DOHH2 (cell line): ENCODE measurements around the gene MTPN.

ENCODE experiments used
- H3F3A ChIP-seq: fragments of 200-600 bp; sonication (generic), shearing (Covaris generic); 2 replicates; pipeline ENCODE4 v1.6.0; 2016; ENCODE audit warnings: antibody characterized with exemption, mild to moderate bottlenecking; ENCODE audit not compliant: control insufficient read depth, insufficient read depth
- H3K27ac ChIP-seq: fragments of 200-600 bp; sonication (generic); 2 replicates; pipeline ENCODE4 v1.5.1; 2014; ENCODE audit warnings: low read depth, mild to moderate bottlenecking, low read length, moderate library complexity
- H3K27me3 ChIP-seq: fragments of 200-600 bp; sonication (generic); 2 replicates; pipeline ENCODE4 v1.6.1; 2014; ENCODE audit warnings: mild to moderate bottlenecking, low read length, mixed read lengths; ENCODE audit not compliant: control insufficient read depth
- H3K36me3 ChIP-seq: fragments of 200-600 bp; sonication (generic); 2 replicates; pipeline ENCODE4 v1.6.1; 2014; ENCODE audit warnings: mild to moderate bottlenecking, low read length, moderate library complexity, mixed read lengths; ENCODE audit not compliant: control insufficient read depth
- H3K4me1 ChIP-seq: fragments of 200-600 bp; sonication (generic); 2 replicates; pipeline ENCODE4 v1.6.1; 2014; ENCODE audit warnings: mild to moderate bottlenecking, low read length, mixed read lengths; ENCODE audit not compliant: control insufficient read depth
- H3K4me2 ChIP-seq: fragments of 200-600 bp; sonication (generic); 2 replicates; pipeline ENCODE4 v1.6.0; 2014; ENCODE audit warnings: mild to moderate bottlenecking, low read length, moderate library complexity
- H3K4me3 ChIP-seq: fragments of 200-600 bp; sonication (generic); 2 replicates; pipeline ENCODE4 v1.5.1; 2014; ENCODE audit warnings: mild to moderate bottlenecking, low read length, mixed read lengths
- H3K79me2 ChIP-seq: fragments of 200-600 bp; sonication (generic); 2 replicates; pipeline ENCODE4 v1.6.1; 2014; ENCODE audit warnings: mild to moderate bottlenecking, low read length, mixed read lengths; ENCODE audit not compliant: control insufficient read depth
- H3K9me2 ChIP-seq: fragments of 200-600 bp; sonication (generic); replicated peaks from 2 replicates; pipeline ENCODE4 v1.6.1; 2014; ENCODE audit warnings: mild to moderate bottlenecking, low read length, mixed read lengths; ENCODE audit not compliant: control insufficient read depth
- H3K9me3 ChIP-seq: fragments of 200-600 bp; sonication (generic); 2 replicates; pipeline ENCODE4 v1.6.1; 2014; ENCODE audit warnings: antibody characterized with exemption, low read length, mixed read lengths; ENCODE audit not compliant: control insufficient read depth, insufficient read depth
- H4K20me1 ChIP-seq: fragments of 200-600 bp; sonication (generic); 2 replicates; pipeline ENCODE4 v1.6.0; 2014; ENCODE audit warnings: low read depth, mild to moderate bottlenecking, antibody characterized with exemption, low read length, moderate library complexity; ENCODE audit not compliant: control insufficient read depth, insufficient read depth
- EZH2phosphoT487 ChIP-seq: fragments of 200-600 bp; sonication (generic); IDR thresholded peaks from 2 replicates; pipeline ENCODE4 v1.6.1; 2017; ENCODE audit warnings: borderline replicate concordance, mild to moderate bottlenecking, antibody characterized with exemption, low read length, moderate library complexity, mixed read lengths
- TF ChIP-seq, protein P1 (sequence below): fragments of 200-600 bp; sonication (generic); IDR thresholded peaks from one replicate; pipeline ENCODE4 v1.5.1; 2014; ENCODE audit warnings: antibody characterized with exemption, mild to moderate bottlenecking, low read depth, low read length; ENCODE audit not compliant: poor library complexity, severe bottlenecking

MTPN gene

DNA sequence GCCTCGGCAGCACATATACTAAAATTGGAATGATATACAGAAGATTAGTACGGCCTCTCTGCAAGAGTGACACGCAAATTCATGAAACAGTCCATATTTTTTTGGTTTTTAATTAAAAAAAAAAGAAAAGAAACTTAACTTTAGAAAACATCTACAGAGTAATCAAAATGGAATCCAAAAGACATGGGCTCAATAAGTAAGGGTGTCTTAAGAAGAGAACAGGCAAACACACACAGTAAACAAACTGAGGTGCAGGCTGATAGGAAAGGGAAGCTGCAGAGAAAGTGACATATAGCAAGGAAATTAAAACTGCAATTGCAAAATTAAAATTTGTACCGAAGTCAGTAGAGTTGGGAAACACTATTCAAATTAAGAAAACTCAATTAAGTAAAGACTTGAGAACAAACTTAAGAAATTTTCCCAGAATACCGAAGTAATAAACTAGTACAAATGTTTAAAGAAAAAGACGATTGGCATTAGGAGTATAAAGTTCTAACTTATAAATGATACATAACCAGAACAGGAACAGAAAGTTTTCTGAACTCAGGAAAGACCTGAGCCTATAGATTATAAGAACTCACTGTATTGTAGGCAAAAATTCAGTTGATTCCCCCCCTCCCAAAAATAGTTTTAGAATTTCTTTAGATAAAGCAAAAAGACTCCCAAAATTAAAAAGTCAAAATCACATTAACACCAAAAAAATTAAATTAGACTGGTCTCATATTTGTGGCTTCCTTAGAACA, 16.3 kb downstream of the MTPN start:
- Histone ChIP-seq H3K79me2 (peaks cover 100% of the 10 kb centered on the region), H3K27me3 (no peaks in the 10 kb centered on the region), H3F3A (no peaks in the 10 kb centered on the region), H3K9me3 (no peaks in the 10 kb centered on the region), H3K4me2 (no peak overlapping the region), H3K4me3 (no peak overlapping the region), H3K36me3 (peaks cover 86% of the 10 kb centered on the region), H4K20me1 (peaks cover 35% of the 10 kb centered on the region), H3K9me2 (no peaks in the 10 kb centered on the region), H3K27ac (no peak overlapping the region), H3K4me1 (peaks cover 39% of the 10 kb centered on the region)
- TF ChIP-seq, protein P1, sequence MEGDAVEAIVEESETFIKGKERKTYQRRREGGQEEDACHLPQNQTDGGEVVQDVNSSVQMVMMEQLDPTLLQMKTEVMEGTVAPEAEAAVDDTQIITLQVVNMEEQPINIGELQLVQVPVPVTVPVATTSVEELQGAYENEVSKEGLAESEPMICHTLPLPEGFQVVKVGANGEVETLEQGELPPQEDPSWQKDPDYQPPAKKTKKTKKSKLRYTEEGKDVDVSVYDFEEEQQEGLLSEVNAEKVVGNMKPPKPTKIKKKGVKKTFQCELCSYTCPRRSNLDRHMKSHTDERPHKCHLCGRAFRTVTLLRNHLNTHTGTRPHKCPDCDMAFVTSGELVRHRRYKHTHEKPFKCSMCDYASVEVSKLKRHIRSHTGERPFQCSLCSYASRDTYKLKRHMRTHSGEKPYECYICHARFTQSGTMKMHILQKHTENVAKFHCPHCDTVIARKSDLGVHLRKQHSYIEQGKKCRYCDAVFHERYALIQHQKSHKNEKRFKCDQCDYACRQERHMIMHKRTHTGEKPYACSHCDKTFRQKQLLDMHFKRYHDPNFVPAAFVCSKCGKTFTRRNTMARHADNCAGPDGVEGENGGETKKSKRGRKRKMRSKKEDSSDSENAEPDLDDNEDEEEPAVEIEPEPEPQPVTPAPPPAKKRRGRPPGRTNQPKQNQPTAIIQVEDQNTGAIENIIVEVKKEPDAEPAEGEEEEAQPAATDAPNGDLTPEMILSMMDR: no peak
- TF ChIP-seq EZH2phosphoT487: no peak

GRCh38 chr7:135959646-135960363, 17.4 kb downstream of the MTPN start:
- peaks cover 30% of the 10 kb centered on the region for H3K4me1 ChIP-seq
- H3K9me3 ChIP-seq: no peaks in the 10 kb centered on the region
- H3K4me2 ChIP-seq: no peak overlapping the region
- no peaks in the 10 kb centered on the region for H3K9me2 ChIP-seq
- no peak overlapping the region for H3K4me3 ChIP-seq
- H3F3A ChIP-seq: no peaks in the 10 kb centered on the region
- no peaks in the 10 kb centered on the region for H3K27me3 ChIP-seq
- H3K36me3 ChIP-seq: peaks cover 89% of the 10 kb centered on the region
- TF ChIP-seq, protein P1: no peak
- no peak for TF ChIP-seq EZH2phosphoT487
- no peak overlapping the region for H3K27ac ChIP-seq
- H3K79me2 ChIP-seq: peaks cover 100% of the 10 kb centered on the region
- H4K20me1 ChIP-seq: peaks cover 38% of the 10 kb centered on the region

GRCh38 chr7:135958173-135958572, 19.0 kb downstream of the MTPN start:
- TF ChIP-seq, protein P1: no peak
- TF ChIP-seq EZH2phosphoT487: no peak
- Histone ChIP-seq H3K4me2 (no peak overlapping the region), H3K4me3 (no peak overlapping the region), H3F3A (no peaks in the 10 kb centered on the region), H3K36me3 (peaks cover 77% of the 10 kb centered on the region), H3K9me3 (no peaks in the 10 kb centered on the region), H3K27me3 (no peaks in the 10 kb centered on the region), H3K4me1 (peaks cover 23% of the 10 kb centered on the region), H3K27ac (no peak overlapping the region), H3K79me2 (peaks cover 100% of the 10 kb centered on the region), H4K20me1 (peaks cover 36% of the 10 kb centered on the region), H3K9me2 (no peaks in the 10 kb centered on the region)
